LNCaP clone FGC (cell line): ENCODE data around the gene ABCB1.

Experiments
- DNase-seq: peaks from one replicate; pipeline ENCODE4 v3.0.0-alpha.2; 2011; ENCODE audit warnings: low read depth
- H3K4me3 ChIP-seq: 2 replicates; pipeline ENCODE4 v1.5.1; 2011; ENCODE audit warnings: mild to moderate bottlenecking, low read depth, low read length, control low read depth
- CTCF ChIP-seq: IDR thresholded peaks from 2 replicates; pipeline ENCODE4 v1.5.1; 2012; ENCODE audit warnings: mild to moderate bottlenecking; ENCODE audit not compliant: control insufficient read depth, insufficient read depth; ENCODE audit errors: extremely low read depth

The ABCB1 gene

GRCh38 chr7:87528730-87529129 is 72.0 kb downstream of the ABCB1 start:
- no peak for TF ChIP-seq CTCF
- no peak for DNase-seq
- H3K4me3 ChIP-seq = no peak overlapping the region

GRCh38 chr7:87518735-87519134 is 81.9 kb downstream of the ABCB1 start:
- no peak for DNase-seq
- TF ChIP-seq CTCF = no peak
- no peak overlapping the region for H3K4me3 ChIP-seq

- no peak for DNase-seq
- no peak overlapping the region for H3K4me3 ChIP-seq
- no peak for TF ChIP-seq CTCF
Measured at GRCh38 chr7:87517891-87518290, 82.8 kb downstream of the ABCB1 start.

- no peak for TF ChIP-seq CTCF
- no peak for DNase-seq
- no peak overlapping the region for H3K4me3 ChIP-seq
Measured at GRCh38 chr7:87517136-87517815, 83.4 kb downstream of the ABCB1 start.

- H3K4me3 ChIP-seq = no peak overlapping the region
- no peak for DNase-seq
- TF ChIP-seq CTCF = no peak
Measured at GRCh38 chr7:87513735-87514335, 86.8 kb downstream of the ABCB1 start.

- no peak for DNase-seq
- H3K4me3 ChIP-seq = no peak overlapping the region
- TF ChIP-seq CTCF = no peak
Measured at GRCh38 chr7:87512906-87513305, 87.8 kb downstream of the ABCB1 start.

- DNase-seq = no peak
- TF ChIP-seq CTCF = no peak
- H3K4me3 ChIP-seq = no peak overlapping the region
Measured at GRCh38 chr7:87511510-87511909, 89.2 kb downstream of the ABCB1 start.
